Sigmoid colon (tissue), 7 donors: ENCODE results near the gene HEY2. TPM values are rescaled to one million over a fixed set of nuclear protein-coding genes. Genes with fewer than 3 reads are reported as not detected.
A peak's percentile ranks its signal among the peaks of the same experiment; 100 is the strongest.

Experiments
- DNase-seq: peaks from one replicate; pipeline ENCODE4 v3.0.0-alpha.2; 2019
- H3K27ac ChIP-seq, 4 donors: fragments of 200-600 bp; sonication (generic); one replicate each; pipeline ENCODE4 v1.5.1; 2016 to 2019; ENCODE audit warnings: mild to moderate bottlenecking in 1 of 4
- H3K27me3 ChIP-seq, 3 donors: fragments of 200-600 bp; sonication (generic); one replicate each; pipeline ENCODE4 v1.5.1; 2019; ENCODE audit warnings: mild to moderate bottlenecking in 1 of 3
- H3K36me3 ChIP-seq, 4 donors: fragments of 200-600 bp; sonication (generic); one replicate each; pipeline ENCODE4 v1.5.1; 2016 to 2019
- H3K4me1 ChIP-seq, 4 donors: fragments of 200-600 bp; sonication (generic); one replicate each; pipeline ENCODE4 v1.5.1; 2017 to 2019
- H3K4me3 ChIP-seq, 4 donors: fragments of 200-600 bp; sonication (generic); one replicate each; pipeline ENCODE4 v1.5.1; 2017 to 2019; ENCODE audit warnings: mild to moderate bottlenecking in 2 of 4, moderate library complexity in 1 of 4
- H3K9me3 ChIP-seq, 4 donors: fragments of 200-600 bp in 3 of 4; sonication (generic) in 3 of 4; one replicate each; pipeline versions ENCODE4 v1.5.1 to v1.6.1; 2013 to 2019
- EP300 ChIP-seq, 4 donors: sonication (generic); formaldehyde crosslinking; IDR thresholded peaks; one replicate each; pipeline ENCODE4 v1.6.1; 2017; ENCODE audit warnings: antibody characterized with exemption in 4 of 4
- POLR2A ChIP-seq, 2 donors: fragments of 450-650 bp; IDR thresholded peaks; one replicate each; pipeline ENCODE4 v1.6.1; 2016; ENCODE audit warnings: antibody characterized with exemption in 2 of 2, mild to moderate bottlenecking in 2 of 2, moderate library complexity in 2 of 2
- POLR2AphosphoS5 ChIP-seq, 4 donors: sonication (generic); formaldehyde crosslinking; IDR thresholded peaks; one replicate each; pipeline ENCODE4 v1.6.1; 2017; ENCODE audit warnings: antibody characterized with exemption in 4 of 4
- WGBS, 2 donors: extraction: QIAGEN DNeasy Blood & Tissue Kit; methylation state at CpG; one replicate each; pipeline ENCODE4 v1.1.7; 2013; 5-methylcytosine and 5-hydroxymethylcytosine counted together
- intact Hi-C: fragments of 100-400 bp; cut with DNase I; formaldehyde crosslinking; loops from one replicate; pipeline ENCODE4 v1.15.1; 2023
- polyA plus RNA-seq, 3 donors: library from polyadenylated mRNA; stranded (reverse); fragments of 200-250 nt; gene quantifications; one replicate each; pipeline ENCODE4 v1.2.3, GENCODE V29; 2013
- total RNA-seq, 4 donors: library from RNA; depleted of rRNA; stranded (reverse); fragments of >200 nt; gene quantifications; one replicate each; pipeline ENCODE4 v1.1.0, GENCODE V29; 2016
- TF ChIP-seq, protein P1 (sequence below), 4 experiments: fragments of 450-650 bp in 3 of 4; fragments of 200-600 bp in 1 of 4; IDR thresholded peaks; one replicate each; pipeline ENCODE4 v1.5.1; 2016 to 2019; ENCODE audit warnings: antibody characterized with exemption in 4 of 4, mild to moderate bottlenecking in 3 of 4, moderate library complexity in 2 of 4
- donor health status: healthy with polysubstance abuse.
- donor health status: Bipolar disorder and iron deficiency.
- donor health status: healthy.

Gene HEY2
- total and polyA plus RNA-seq, 7 donors, result 1.2 to 3.9 (median 1.6) TPM; not detected in 2

DNA sequence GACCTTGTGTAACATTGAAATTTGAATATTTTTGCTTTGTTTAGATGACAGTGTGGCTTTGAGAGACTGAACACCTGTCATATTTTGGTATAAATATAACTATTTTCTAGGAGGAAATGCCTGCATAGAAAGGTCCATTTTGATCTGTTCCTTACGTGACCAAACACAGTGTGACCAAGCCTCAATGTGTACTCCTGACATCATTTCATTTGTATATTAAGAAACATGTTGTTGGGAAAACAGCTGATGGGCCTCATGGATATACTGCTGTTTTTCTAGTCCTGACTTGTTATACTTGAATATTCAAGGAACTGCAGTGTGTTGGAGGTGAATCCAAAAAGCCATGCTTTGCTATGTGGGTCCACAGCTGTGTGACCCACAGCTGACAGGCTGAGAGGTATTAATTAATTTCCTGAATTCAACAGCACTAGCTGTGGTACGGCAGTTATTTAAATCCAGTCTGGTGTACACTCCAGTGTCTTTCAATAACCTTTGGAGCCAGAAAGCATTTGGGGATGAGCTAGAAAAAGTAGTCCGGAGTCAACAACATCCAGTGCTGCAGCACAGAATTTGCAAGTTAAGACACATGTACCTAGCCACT lies 60.2 kb downstream of the HEY2 start:
- no peaks in the 10 kb centered on the region for H3K36me3 ChIP-seq
- H3K4me1 ChIP-seq, result peaks cover 0 to 15% (median 9%) of the 10 kb centered on the region in 4 donors
- no peak for DNase-seq
- 87 to 93% methylated on average over 3 of the region's 3 CpGs for WGBS, 2 donors
- H3K27me3 ChIP-seq, result no peaks in the 10 kb centered on the region
- no peak overlapping the region for H3K4me3 ChIP-seq
- TF ChIP-seq EP300 (IDR thresholded peaks at IDR 0.05), result no peak
- TF ChIP-seq POLR2A (IDR thresholded peaks at IDR 0.05), result no peak
- TF ChIP-seq, protein P1, sequence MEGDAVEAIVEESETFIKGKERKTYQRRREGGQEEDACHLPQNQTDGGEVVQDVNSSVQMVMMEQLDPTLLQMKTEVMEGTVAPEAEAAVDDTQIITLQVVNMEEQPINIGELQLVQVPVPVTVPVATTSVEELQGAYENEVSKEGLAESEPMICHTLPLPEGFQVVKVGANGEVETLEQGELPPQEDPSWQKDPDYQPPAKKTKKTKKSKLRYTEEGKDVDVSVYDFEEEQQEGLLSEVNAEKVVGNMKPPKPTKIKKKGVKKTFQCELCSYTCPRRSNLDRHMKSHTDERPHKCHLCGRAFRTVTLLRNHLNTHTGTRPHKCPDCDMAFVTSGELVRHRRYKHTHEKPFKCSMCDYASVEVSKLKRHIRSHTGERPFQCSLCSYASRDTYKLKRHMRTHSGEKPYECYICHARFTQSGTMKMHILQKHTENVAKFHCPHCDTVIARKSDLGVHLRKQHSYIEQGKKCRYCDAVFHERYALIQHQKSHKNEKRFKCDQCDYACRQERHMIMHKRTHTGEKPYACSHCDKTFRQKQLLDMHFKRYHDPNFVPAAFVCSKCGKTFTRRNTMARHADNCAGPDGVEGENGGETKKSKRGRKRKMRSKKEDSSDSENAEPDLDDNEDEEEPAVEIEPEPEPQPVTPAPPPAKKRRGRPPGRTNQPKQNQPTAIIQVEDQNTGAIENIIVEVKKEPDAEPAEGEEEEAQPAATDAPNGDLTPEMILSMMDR (IDR thresholded peaks at IDR 0.05), result no peak
- no peak for TF ChIP-seq POLR2AphosphoS5 (IDR thresholded peaks at IDR 0.05)
- intact Hi-C loops, result no loop called here
- H3K9me3 ChIP-seq, result no peaks in the 10 kb centered on the region
- peak overlapping the region in 1 of 4 donors; percentile 15 for H3K27ac ChIP-seq

DNA sequence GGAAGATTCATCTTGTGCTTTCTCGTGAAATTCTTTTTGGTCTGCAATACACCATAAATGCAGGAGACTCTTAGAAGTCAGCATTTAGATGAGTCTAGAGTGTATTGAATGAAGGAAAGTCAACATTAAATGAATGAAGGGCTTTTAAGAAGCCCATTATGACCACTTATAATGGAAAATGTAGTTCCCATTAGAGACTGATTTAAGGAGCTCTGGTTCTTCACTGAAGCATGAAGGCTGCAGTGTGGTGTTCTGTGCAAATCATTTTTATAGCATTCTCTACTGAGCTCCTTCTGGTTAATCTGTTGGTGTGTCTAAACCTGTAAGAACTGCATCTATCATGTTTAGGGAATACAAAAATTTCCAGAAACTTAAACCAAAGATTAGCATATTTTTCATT lies 61.0 kb downstream of the HEY2 start:
- Histone ChIP-seq H3K27me3 (no peaks in the 10 kb centered on the region), H3K4me3 (no peak overlapping the region), H3K36me3 (no peaks in the 10 kb centered on the region), H3K4me1 (peaks cover 0 to 15% (median 9%) of the 10 kb centered on the region in 4 donors), H3K9me3 (no peaks in the 10 kb centered on the region), H3K27ac (peak overlapping the region in 1 of 4 donors; percentile 15)
- no peak for TF ChIP-seq EP300 (IDR thresholded peaks at IDR 0.05)
- TF ChIP-seq POLR2AphosphoS5 (IDR thresholded peaks at IDR 0.05), result no peak
- TF ChIP-seq, protein P1 (IDR thresholded peaks at IDR 0.05), result no peak
- TF ChIP-seq POLR2A (IDR thresholded peaks at IDR 0.05), result no peak
- 88 to 91% methylated on average over 1 of the region's 1 CpG for WGBS, 2 donors
- intact Hi-C loops, result no loop called here
- no peak for DNase-seq

Other genes with a start within 250 kb of the HEY2 start
- 10 to 100 TPM; 21.3 to 28.6 (median 26.3) TPM for gene NCOA7, start 41.3 kb downstream of the HEY2 start, total RNA-seq
- 10 to 100 TPM; 15.6 to 48.3 (median 39.6) TPM for gene NCOA7, start 41.3 kb downstream of the HEY2 start, polyA plus RNA-seq
- gene HINT3, start 207.1 kb downstream of the HEY2 start, total RNA-seq, result 10 to 100 TPM; 41.4 to 49.6 (median 48.3) TPM
- gene HINT3, start 207.1 kb downstream of the HEY2 start, polyA plus RNA-seq, result 10 to 100 TPM; 15.0 to 28.0 (median 25.2) TPM
- 10 to 100 TPM; 20.3 to 27.8 (median 25.7) TPM for gene TRMT11, start 236.9 kb downstream of the HEY2 start, total RNA-seq
- 10 to 100 TPM; 11.0 to 12.6 (median 11.3) TPM for gene TRMT11, start 236.9 kb downstream of the HEY2 start, polyA plus RNA-seq